Stimulated activated CD4-positive, alpha-beta T cell treated with anti-CD3 and anti-CD28 coated beads, Interleukin-4, amount 100 ng/mL, for 4 hours (primary cell): Measurements from ENCODE around the gene CCDC182.

Source experiments
- DNase-seq, 2 experiments: peaks; one replicate each; pipeline ENCODE4 v3.0.0-alpha.2; 2020

CCDC182 gene

GRCh38 chr17:57696050-57696449, 49.0 kb downstream of the CCDC182 start:
- DNase-seq = no peak
